ENCODE measurements around the gene CCIN. TPM values are rescaled to one million over a fixed set of nuclear protein-coding genes. Genes with fewer than 3 reads are reported as not detected.

The CCIN gene
- total RNA-seq, 1 experiment from 2014 or later, result 0.13 TPM

DNA sequence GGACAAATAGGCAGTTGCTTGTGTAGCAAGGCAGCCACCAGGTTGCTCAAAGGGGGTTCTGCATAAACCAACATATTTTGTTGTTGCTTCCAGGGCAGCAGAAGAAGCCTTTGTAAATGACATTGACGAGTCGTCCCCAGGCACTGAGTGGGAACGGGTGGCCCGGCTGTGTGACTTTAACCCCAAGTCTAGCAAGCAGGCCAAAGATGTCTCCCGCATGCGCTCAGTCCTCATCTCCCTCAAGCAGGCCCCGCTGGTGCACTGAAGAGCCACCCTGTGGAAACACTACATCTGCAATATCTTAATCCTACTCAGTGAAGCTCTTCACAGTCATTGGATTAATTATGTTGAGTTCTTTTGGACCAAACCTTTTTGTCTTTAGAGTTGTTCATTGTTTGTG, 42.3 kb downstream of the CCIN start:
- ChIA-PET CTCF (no interaction called here), POLR2A (no interaction called here)
- intact Hi-C loops (cut with micrococcal nuclease; ENCODE audit: unreplicated experiment), result no loop called here
- Histone ChIP-seq H3K4me1 (ENCODE audit: control insufficient read depth, insufficient read depth, low read length) (peaks cover 17% of the 10 kb centered on the region; the same call in 1 of the 2 replicates), H3K4me3 (ENCODE audit: low read depth in 2 of 2, low read length in 2 of 2) (no peak overlapping the region), H3K27me3 (ENCODE audit: control insufficient read depth, insufficient read depth, low read length) (no peaks in the 10 kb centered on the region), H3K27ac (ENCODE audit: low read length) (no peak overlapping the region), H3K36me3 (ENCODE audit: control insufficient read depth, insufficient read depth, low read length) (peaks cover 71% of the 10 kb centered on the region), H3K9me3 (ENCODE audit: control insufficient read depth, insufficient read depth, low read depth, low read length) (no peaks in the 10 kb centered on the region)
- in situ Hi-C loops (cut with HindIII; ENCODE audit: low pct_unique_long_range_greater_than_20kb, low sequenced_read_pairs), result no loop called here
- ATAC-seq, result no peak
- TF ChIP-seq POLR2AphosphoS5 (IDR thresholded peaks at IDR 0.05; ENCODE audit: low read depth, low read length) (no peak), TCF7L2 (IDR thresholded peaks at IDR 0.05; ENCODE audit: low read depth, low read length) (no peak), SIN3A (IDR thresholded peaks at IDR 0.05; ENCODE audit: borderline replicate concordance, insufficient read depth, low read depth, low read length) (no peak)
- TF ChIP-seq, protein P1, sequence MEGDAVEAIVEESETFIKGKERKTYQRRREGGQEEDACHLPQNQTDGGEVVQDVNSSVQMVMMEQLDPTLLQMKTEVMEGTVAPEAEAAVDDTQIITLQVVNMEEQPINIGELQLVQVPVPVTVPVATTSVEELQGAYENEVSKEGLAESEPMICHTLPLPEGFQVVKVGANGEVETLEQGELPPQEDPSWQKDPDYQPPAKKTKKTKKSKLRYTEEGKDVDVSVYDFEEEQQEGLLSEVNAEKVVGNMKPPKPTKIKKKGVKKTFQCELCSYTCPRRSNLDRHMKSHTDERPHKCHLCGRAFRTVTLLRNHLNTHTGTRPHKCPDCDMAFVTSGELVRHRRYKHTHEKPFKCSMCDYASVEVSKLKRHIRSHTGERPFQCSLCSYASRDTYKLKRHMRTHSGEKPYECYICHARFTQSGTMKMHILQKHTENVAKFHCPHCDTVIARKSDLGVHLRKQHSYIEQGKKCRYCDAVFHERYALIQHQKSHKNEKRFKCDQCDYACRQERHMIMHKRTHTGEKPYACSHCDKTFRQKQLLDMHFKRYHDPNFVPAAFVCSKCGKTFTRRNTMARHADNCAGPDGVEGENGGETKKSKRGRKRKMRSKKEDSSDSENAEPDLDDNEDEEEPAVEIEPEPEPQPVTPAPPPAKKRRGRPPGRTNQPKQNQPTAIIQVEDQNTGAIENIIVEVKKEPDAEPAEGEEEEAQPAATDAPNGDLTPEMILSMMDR (IDR thresholded peaks at IDR 0.05), result no peak
- TF ChIP-seq, protein P2, sequence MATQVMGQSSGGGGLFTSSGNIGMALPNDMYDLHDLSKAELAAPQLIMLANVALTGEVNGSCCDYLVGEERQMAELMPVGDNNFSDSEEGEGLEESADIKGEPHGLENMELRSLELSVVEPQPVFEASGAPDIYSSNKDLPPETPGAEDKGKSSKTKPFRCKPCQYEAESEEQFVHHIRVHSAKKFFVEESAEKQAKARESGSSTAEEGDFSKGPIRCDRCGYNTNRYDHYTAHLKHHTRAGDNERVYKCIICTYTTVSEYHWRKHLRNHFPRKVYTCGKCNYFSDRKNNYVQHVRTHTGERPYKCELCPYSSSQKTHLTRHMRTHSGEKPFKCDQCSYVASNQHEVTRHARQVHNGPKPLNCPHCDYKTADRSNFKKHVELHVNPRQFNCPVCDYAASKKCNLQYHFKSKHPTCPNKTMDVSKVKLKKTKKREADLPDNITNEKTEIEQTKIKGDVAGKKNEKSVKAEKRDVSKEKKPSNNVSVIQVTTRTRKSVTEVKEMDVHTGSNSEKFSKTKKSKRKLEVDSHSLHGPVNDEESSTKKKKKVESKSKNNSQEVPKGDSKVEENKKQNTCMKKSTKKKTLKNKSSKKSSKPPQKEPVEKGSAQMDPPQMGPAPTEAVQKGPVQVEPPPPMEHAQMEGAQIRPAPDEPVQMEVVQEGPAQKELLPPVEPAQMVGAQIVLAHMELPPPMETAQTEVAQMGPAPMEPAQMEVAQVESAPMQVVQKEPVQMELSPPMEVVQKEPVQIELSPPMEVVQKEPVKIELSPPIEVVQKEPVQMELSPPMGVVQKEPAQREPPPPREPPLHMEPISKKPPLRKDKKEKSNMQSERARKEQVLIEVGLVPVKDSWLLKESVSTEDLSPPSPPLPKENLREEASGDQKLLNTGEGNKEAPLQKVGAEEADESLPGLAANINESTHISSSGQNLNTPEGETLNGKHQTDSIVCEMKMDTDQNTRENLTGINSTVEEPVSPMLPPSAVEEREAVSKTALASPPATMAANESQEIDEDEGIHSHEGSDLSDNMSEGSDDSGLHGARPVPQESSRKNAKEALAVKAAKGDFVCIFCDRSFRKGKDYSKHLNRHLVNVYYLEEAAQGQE (IDR thresholded peaks at IDR 0.05; ENCODE audit: insufficient read depth in 1 of 2, low read depth in 2 of 2, low read length in 1 of 2), result no peak
- TSS peak; percentile 27 for BruUV-seq (replicated peaks)
- DNase-seq (ENCODE audit: low read depth, low spot score), result no peak

DNA sequence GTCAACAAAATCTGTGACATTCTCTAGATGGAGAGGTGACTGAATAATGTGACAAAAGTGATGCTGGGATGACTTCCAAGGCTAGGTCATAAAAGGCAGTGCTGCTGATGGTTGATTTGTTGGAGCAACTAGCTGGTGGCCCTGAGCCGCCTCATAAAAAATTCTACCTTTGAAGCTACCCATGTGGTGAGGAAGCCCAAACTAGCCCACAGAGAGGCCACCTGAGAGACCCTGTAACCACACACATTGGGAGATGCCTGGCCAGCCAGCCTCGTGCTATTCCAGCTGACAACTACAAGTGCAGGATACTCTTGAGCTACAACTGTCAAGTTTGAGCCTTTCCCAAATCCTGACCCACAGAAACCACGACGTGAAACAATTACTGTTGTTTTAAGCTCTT, 44.2 kb downstream of the CCIN start:
- no peaks in the 10 kb centered on the region for H3K27me3 ChIP-seq (ENCODE audit: control insufficient read depth, insufficient read depth, low read length)
- CTCF ChIA-PET, result no interaction called here
- no peak overlapping the region for H3K4me3 ChIP-seq (ENCODE audit: low read depth in 2 of 2, low read length in 2 of 2)
- no TSS peak for BruUV-seq (replicated peaks)
- H3K9me3 ChIP-seq (ENCODE audit: control insufficient read depth, insufficient read depth, low read depth, low read length), result no peaks in the 10 kb centered on the region
- TF ChIP-seq SIN3A (IDR thresholded peaks at IDR 0.05; ENCODE audit: borderline replicate concordance, insufficient read depth, low read depth, low read length) (no peak), TCF7L2 (IDR thresholded peaks at IDR 0.05; ENCODE audit: low read depth, low read length) (no peak), POLR2AphosphoS5 (IDR thresholded peaks at IDR 0.05; ENCODE audit: low read depth, low read length) (no peak)
- TF ChIP-seq, protein P1 (IDR thresholded peaks at IDR 0.05), result no peak
- TF ChIP-seq, protein P2 (IDR thresholded peaks at IDR 0.05; ENCODE audit: insufficient read depth in 1 of 2, low read depth in 2 of 2, low read length in 1 of 2), result no peak
- DNase-seq (ENCODE audit: low read depth, low spot score) (no peak), ATAC-seq (no peak)
- intact Hi-C loops (cut with micrococcal nuclease; ENCODE audit: unreplicated experiment), result no loop called here
- POLR2A ChIA-PET, result interaction anchor here (0.5 kb wide), 1 partner anchor 310 kb away, joined by 10 read pairs; no protein-coding TSS in a partner anchor
- in situ Hi-C loops (cut with HindIII; ENCODE audit: low pct_unique_long_range_greater_than_20kb, low sequenced_read_pairs), result no loop called here
- no peak overlapping the region for H3K27ac ChIP-seq (ENCODE audit: low read length)
- H3K36me3 ChIP-seq (ENCODE audit: control insufficient read depth, insufficient read depth, low read length), result peaks cover 69% of the 10 kb centered on the region
- H3K4me1 ChIP-seq (ENCODE audit: control insufficient read depth, insufficient read depth, low read length), result peaks cover 6% of the 10 kb centered on the region; the same call in 1 of the 2 replicates

Measured in Panc1 (cell line).